ENCODE data around the gene TMEM63B.
"Not testable (repeated sequence)": the region's sequence is repeated elsewhere in the genome, so short reads cannot be mapped to it uniquely, and the experiment has no call there.

TMEM63B gene

GRCh38 chr6:44172731-44173500 lies 45.6 kb downstream of the TMEM63B start:
- DNase-seq, result peak; percentile 85

GRCh38 chr6:44176130-44176761 lies 48.9 kb downstream of the TMEM63B start:
- DNase-seq, result no peak

- DNase-seq, result peak in 1 of 2 donors; percentile 10
Measured at GRCh38 chr6:44176762-44177509, 49.6 kb downstream of the TMEM63B start.

GRCh38 chr6:44177691-44178423 lies 50.5 kb downstream of the TMEM63B start:
- DNase-seq, result no peak

GRCh38 chr6:44178424-44179071 lies 51.2 kb downstream of the TMEM63B start:
- no peak for DNase-seq

GRCh38 chr6:44179072-44179536 lies 51.8 kb downstream of the TMEM63B start:
- no peak for DNase-seq

GRCh38 chr6:44179648-44180047 lies 52.3 kb downstream of the TMEM63B start:
- no peak for DNase-seq

GRCh38 chr6:44180406-44180805 lies 53.1 kb downstream of the TMEM63B start:
- no peak for DNase-seq

- DNase-seq, result no peak
Measured at GRCh38 chr6:44180886-44181285, 53.5 kb downstream of the TMEM63B start.

- DNase-seq, result not testable (repeated sequence)
Measured at GRCh38 chr6:44181784-44182183, 54.4 kb downstream of the TMEM63B start.

GRCh38 chr6:44182911-44183390 lies 55.6 kb downstream of the TMEM63B start:
- DNase-seq, result no peak

GRCh38 chr6:44183783-44184182 lies 56.4 kb downstream of the TMEM63B start:
- DNase-seq, result no peak

- not testable (repeated sequence) for DNase-seq
Measured at GRCh38 chr6:44185356-44185755, 58.0 kb downstream of the TMEM63B start.

- peak in 1 of 2 donors; percentile 11 for DNase-seq
Measured at GRCh38 chr6:44185953-44186634, 58.7 kb downstream of the TMEM63B start.

GRCh38 chr6:44186635-44187025 lies 59.3 kb downstream of the TMEM63B start:
- DNase-seq, result no peak

- no peak for DNase-seq
Measured at GRCh38 chr6:44188819-44189218, 61.5 kb downstream of the TMEM63B start.

- no peak for DNase-seq
Measured at GRCh38 chr6:44189257-44189656, 61.9 kb downstream of the TMEM63B start.

- no peak for DNase-seq
Measured at GRCh38 chr6:44190715-44191114, 63.4 kb downstream of the TMEM63B start.

GRCh38 chr6:44192428-44193041 lies 65.2 kb downstream of the TMEM63B start:
- DNase-seq, result no peak

GRCh38 chr6:44193307-44193910 lies 66.1 kb downstream of the TMEM63B start:
- DNase-seq, result no peak

GRCh38 chr6:44194326-44194725 lies 67.0 kb downstream of the TMEM63B start:
- no peak for DNase-seq

Measured in stimulated activated CD4-positive, alpha-beta T cell treated with anti-CD3 and anti-CD28 coated beads, Interleukin-2, amount 100 ng/mL, for 24 hours (primary cell).